A549 (cell line): Measurements from ENCODE around the gene RELT.

Source experiments
- BHLHE40 ChIP-seq: IDR thresholded peaks from 2 replicates; pipeline ENCODE4 v1.6.1; 2012; ENCODE audit warnings: low read depth, low read length, inconsistent platforms
- FOSL2 ChIP-seq, 2 experiments: fragments of 450-650 bp in 1 of 2; fragments of >200 bp in 1 of 2; sonication (Bioruptor Twin) in 1 of 2; formaldehyde crosslinking; IDR thresholded peaks; 2 replicates each; pipeline versions ENCODE4 v1.5.0 to v1.6.1; 2016 to 2020; ENCODE audit warnings: mild to moderate bottlenecking in 1 of 2, moderate library complexity in 1 of 2
- NR3C1 ChIP-seq: fragments of >200 bp; sonication (Bioruptor Twin); formaldehyde crosslinking; IDR thresholded peaks from 3 replicates; pipeline ENCODE4 v1.6.1; 2017
- PHF8 ChIP-seq: fragments of 200-600 bp; sonication (generic); IDR thresholded peaks from 2 replicates; pipeline ENCODE4 v1.6.1; 2016; ENCODE audit warnings: low read depth, mild to moderate bottlenecking, antibody characterized with exemption, moderate library complexity, borderline replicate concordance
- POLR2A ChIP-seq: IDR thresholded peaks from 2 replicates; pipeline ENCODE4 v1.6.1; 2012; ENCODE audit warnings: mild to moderate bottlenecking, low read length
- RFX5 ChIP-seq: fragments of 450-650 bp; IDR thresholded peaks from 2 replicates; pipeline ENCODE4 v1.7.1; 2014; ENCODE audit warnings: antibody characterized with exemption, mild to moderate bottlenecking, moderate library complexity
- ZFP36 ChIP-seq: fragments of 450-650 bp; IDR thresholded peaks from 2 replicates; pipeline ENCODE4 v1.6.1; 2014; ENCODE audit warnings: borderline replicate concordance; ENCODE audit not compliant: partially characterized antibody
- ZNF302 ChIP-seq: fragments of 250-450 bp; sonication (Bioruptor Pico); IDR thresholded peaks from 2 replicates; pipeline ENCODE4 v1.9.0; 2021; ENCODE audit warnings: inconsistent platforms, mild to moderate bottlenecking, moderate library complexity
- ZSCAN20 ChIP-seq: fragments of 250-450 bp; sonication (Bioruptor Pico); IDR thresholded peaks from 2 replicates; pipeline ENCODE4 v1.8.0; 2022; ENCODE audit warnings: mild to moderate bottlenecking, moderate library complexity
- TF ChIP-seq, protein P1 (sequence below): fragments of >200 bp; sonication (Bioruptor Twin); formaldehyde crosslinking; IDR thresholded peaks from 3 replicates; pipeline ENCODE4 v1.5.1; 2016
- TF ChIP-seq, protein P2 (sequence below): fragments of 200-600 bp; sonication (generic); IDR thresholded peaks from 2 replicates; pipeline ENCODE4 v1.6.1; 2016; ENCODE audit warnings: antibody characterized with exemption, mild to moderate bottlenecking, moderate library complexity
- TF ChIP-seq, protein P3 (sequence below): IDR thresholded peaks from 2 replicates; pipeline ENCODE4 v1.6.1; 2012
- TF ChIP-seq, protein P4 (sequence below): fragments of 450-650 bp; IDR thresholded peaks from 2 replicates; pipeline ENCODE4 v1.6.1; 2014; ENCODE audit warnings: antibody characterized with exemption

DNA sequence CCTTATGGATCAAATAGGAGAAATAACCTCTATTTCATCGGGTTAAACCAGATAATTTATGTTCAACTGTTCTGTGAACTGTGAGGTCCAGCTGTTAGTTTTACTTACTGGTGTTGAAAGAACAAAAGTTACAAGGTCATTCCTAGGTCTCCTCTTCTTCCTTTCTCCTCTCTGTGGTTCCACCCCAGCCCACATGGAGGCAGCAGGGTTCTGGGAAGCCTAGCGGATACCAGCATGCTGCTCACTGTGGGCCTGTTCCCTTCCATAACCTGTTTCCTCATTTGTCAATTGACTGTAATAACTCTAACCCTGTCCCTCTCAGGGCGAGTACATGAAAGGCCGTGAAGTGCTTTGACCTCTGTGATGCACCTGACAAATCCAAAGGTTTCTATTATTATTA, 27.8 kb downstream of the RELT start:
- no peak for TF ChIP-seq POLR2A
- TF ChIP-seq, protein P1, sequence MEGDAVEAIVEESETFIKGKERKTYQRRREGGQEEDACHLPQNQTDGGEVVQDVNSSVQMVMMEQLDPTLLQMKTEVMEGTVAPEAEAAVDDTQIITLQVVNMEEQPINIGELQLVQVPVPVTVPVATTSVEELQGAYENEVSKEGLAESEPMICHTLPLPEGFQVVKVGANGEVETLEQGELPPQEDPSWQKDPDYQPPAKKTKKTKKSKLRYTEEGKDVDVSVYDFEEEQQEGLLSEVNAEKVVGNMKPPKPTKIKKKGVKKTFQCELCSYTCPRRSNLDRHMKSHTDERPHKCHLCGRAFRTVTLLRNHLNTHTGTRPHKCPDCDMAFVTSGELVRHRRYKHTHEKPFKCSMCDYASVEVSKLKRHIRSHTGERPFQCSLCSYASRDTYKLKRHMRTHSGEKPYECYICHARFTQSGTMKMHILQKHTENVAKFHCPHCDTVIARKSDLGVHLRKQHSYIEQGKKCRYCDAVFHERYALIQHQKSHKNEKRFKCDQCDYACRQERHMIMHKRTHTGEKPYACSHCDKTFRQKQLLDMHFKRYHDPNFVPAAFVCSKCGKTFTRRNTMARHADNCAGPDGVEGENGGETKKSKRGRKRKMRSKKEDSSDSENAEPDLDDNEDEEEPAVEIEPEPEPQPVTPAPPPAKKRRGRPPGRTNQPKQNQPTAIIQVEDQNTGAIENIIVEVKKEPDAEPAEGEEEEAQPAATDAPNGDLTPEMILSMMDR: peak; percentile 45
- TF ChIP-seq, protein P2, sequence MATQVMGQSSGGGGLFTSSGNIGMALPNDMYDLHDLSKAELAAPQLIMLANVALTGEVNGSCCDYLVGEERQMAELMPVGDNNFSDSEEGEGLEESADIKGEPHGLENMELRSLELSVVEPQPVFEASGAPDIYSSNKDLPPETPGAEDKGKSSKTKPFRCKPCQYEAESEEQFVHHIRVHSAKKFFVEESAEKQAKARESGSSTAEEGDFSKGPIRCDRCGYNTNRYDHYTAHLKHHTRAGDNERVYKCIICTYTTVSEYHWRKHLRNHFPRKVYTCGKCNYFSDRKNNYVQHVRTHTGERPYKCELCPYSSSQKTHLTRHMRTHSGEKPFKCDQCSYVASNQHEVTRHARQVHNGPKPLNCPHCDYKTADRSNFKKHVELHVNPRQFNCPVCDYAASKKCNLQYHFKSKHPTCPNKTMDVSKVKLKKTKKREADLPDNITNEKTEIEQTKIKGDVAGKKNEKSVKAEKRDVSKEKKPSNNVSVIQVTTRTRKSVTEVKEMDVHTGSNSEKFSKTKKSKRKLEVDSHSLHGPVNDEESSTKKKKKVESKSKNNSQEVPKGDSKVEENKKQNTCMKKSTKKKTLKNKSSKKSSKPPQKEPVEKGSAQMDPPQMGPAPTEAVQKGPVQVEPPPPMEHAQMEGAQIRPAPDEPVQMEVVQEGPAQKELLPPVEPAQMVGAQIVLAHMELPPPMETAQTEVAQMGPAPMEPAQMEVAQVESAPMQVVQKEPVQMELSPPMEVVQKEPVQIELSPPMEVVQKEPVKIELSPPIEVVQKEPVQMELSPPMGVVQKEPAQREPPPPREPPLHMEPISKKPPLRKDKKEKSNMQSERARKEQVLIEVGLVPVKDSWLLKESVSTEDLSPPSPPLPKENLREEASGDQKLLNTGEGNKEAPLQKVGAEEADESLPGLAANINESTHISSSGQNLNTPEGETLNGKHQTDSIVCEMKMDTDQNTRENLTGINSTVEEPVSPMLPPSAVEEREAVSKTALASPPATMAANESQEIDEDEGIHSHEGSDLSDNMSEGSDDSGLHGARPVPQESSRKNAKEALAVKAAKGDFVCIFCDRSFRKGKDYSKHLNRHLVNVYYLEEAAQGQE: no peak
- TF ChIP-seq, protein P3, sequence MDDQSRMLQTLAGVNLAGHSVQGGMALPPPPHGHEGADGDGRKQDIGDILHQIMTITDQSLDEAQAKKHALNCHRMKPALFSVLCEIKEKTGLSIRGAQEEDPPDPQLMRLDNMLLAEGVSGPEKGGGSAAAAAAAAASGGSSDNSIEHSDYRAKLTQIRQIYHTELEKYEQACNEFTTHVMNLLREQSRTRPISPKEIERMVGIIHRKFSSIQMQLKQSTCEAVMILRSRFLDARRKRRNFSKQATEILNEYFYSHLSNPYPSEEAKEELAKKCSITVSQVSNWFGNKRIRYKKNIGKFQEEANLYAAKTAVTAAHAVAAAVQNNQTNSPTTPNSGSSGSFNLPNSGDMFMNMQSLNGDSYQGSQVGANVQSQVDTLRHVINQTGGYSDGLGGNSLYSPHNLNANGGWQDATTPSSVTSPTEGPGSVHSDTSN: no peak
- no peak for TF ChIP-seq ZSCAN20
- TF ChIP-seq BHLHE40: no peak
- TF ChIP-seq, protein P4, sequence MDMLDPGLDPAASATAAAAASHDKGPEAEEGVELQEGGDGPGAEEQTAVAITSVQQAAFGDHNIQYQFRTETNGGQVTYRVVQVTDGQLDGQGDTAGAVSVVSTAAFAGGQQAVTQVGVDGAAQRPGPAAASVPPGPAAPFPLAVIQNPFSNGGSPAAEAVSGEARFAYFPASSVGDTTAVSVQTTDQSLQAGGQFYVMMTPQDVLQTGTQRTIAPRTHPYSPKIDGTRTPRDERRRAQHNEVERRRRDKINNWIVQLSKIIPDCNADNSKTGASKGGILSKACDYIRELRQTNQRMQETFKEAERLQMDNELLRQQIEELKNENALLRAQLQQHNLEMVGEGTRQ: no peak
- no peak for TF ChIP-seq PHF8
- no peak for TF ChIP-seq ZFP36
- TF ChIP-seq RFX5: no peak
- no peak for TF ChIP-seq ZNF302 (CRISPR knock-in tag)
- TF ChIP-seq FOSL2 (IDR thresholded peaks at IDR 0.05): no peak
- no peak for TF ChIP-seq FOSL2 (CRISPR knock-in tag; IDR thresholded peaks at IDR 0.05)
- no peak for TF ChIP-seq NR3C1
